Measurements from ENCODE around the gene RBBP5.

Gene RBBP5

DNA sequence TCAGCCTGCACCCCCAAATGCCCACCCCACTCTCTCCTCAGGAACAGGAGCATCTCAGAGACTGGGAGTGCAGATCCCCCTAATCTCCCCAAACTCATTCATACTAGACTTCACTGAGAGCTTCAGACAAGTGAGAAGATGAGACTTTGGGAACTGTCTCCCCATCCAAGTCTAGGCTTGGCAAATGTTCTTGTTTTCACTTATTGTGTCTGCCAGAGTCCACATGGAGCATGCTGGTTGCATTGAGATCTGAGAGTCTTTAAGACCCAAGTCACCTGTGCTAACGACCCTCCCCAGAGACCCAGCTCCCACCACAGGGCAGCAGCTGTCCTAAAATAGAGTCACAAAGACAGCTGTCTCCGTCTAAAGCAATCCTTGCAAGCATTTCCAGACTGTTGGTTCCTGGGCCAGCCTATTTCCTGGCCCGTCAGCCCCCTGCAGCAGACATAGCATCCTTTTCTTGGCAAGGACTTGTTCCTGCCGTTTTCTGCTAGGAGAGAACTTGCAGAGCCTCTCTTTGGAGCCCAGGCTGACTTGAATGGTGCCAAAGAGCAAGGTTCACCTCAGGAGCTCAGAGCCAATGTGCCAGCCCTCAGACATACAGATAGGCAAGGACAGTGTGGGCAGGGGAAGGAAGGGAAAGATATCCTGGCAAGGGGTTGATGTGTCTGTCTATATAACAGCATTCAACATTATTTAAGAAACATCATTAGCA, 80.6 kb downstream of the RBBP5 start:
- no peak for DNase-seq (ENCODE audit: low read depth)
- no peak overlapping the region for H3K4me3 ChIP-seq (replicated peaks; ENCODE audit: low read depth, low read length)
- TF ChIP-seq, protein P1, sequence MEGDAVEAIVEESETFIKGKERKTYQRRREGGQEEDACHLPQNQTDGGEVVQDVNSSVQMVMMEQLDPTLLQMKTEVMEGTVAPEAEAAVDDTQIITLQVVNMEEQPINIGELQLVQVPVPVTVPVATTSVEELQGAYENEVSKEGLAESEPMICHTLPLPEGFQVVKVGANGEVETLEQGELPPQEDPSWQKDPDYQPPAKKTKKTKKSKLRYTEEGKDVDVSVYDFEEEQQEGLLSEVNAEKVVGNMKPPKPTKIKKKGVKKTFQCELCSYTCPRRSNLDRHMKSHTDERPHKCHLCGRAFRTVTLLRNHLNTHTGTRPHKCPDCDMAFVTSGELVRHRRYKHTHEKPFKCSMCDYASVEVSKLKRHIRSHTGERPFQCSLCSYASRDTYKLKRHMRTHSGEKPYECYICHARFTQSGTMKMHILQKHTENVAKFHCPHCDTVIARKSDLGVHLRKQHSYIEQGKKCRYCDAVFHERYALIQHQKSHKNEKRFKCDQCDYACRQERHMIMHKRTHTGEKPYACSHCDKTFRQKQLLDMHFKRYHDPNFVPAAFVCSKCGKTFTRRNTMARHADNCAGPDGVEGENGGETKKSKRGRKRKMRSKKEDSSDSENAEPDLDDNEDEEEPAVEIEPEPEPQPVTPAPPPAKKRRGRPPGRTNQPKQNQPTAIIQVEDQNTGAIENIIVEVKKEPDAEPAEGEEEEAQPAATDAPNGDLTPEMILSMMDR (IDR thresholded peaks at IDR 0.05; ENCODE audit: low read length, missing control alignments) = no peak

DNA sequence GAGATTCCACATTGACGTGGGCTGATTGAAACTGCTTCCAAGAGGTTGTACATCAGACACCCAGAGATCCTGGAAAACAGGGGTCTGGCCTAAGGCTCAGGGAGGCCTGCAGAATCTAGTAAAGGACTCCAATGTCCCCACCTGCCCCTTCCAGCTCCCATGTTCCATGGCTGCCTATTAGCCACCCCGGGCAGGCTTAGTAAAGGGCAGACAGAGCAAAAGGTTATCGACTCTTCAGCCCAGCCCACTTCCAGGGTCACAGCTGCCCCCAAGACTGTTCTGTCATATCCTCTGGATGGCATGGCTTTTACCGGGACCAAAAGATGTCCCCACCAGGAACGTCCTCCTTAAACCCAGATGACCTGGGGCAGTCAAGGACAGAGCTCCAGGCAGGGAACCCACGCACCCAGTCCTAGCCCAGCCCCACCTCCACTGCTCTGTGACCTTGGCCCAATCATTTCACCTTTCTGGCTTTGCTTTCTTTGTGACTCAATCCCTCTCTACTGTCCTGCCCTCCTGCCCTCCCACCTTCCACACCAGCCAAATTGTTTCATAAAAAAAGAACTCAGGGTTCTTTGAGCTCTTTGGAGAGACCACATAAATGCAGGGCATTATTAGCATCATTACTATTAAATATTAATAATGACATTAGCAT, 83.5 kb downstream of the RBBP5 start:
- no peak for DNase-seq (ENCODE audit: low read depth)

DNA sequence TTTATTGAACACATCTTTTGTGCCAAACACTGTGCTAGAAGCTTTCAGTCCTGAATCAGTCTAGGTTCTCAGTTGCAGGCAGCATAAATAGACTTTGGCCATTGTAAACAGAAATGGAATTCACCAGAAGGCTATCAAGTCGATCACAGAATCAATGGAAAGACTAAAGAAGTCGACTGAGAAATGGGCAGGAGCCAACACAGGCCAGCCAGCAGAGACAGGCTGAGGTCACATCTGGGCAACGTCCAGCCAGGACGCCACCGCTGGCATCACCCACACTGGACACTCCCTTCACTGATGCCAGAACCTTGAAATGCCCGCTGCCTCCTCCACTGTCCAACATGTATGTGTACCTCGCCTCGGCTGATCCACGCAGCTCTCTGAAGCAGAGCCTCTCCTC, 84.2 kb downstream of the RBBP5 start:
- TF ChIP-seq, protein P1 (IDR thresholded peaks at IDR 0.05; ENCODE audit: low read length, missing control alignments) = no peak
- no peak for DNase-seq (ENCODE audit: low read depth)

More for the DNA sequence above, 83.5 kb downstream of the RBBP5 start:
- TF ChIP-seq, protein P1 (IDR thresholded peaks at IDR 0.05; ENCODE audit: low read length, missing control alignments) = no peak
- H3K4me3 ChIP-seq (replicated peaks; ENCODE audit: low read depth, low read length) = no peak overlapping the region

More for the DNA sequence above, 84.2 kb downstream of the RBBP5 start:
- no peak overlapping the region for H3K4me3 ChIP-seq (replicated peaks; ENCODE audit: low read depth, low read length)
